ENCODE results near the gene MRPL40.

Gene MRPL40

DNA sequence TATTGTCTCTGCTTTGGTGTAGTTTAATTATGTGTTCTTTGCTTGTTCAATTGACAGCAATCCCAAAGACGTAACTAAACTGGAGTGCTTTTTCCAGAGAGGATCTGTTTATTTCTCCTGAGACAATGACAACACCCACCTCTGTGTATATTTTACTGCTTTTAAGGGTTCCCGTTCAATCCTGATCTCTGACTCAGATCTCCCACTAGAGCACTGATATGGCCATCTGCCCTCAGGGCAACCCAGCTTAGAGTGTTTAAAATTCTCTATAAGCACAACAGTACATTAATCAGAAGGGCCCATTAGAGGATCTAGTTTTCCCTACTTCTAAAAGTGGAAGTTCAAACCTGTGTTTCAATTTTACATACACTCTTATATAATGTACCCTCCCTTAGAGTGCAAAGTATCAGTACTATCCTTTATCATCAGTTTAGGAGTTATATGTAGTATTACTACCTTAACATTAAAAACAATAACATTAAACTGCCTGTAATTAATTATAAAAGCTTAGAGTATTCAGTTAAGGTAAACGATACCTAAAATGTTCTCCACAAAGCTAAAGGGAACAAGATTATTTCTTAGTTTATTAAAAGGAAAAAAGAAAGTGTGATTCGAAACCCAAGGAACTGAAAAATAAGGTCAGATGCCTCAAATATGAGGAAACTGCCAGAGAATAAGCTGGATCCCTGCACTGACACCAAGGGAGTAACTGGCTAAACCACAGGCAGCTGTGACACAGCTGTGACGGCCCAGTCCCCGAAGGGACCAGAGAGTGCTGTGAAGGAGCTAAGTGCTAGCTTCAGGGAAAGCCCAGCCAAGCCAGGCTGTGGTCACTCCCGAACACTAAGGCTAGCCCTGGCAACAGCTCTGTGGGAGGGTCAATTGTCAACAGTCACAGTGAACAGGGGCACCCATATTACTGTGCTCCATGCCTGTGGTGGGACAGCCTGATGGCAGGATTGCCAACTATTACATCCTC lies 31.4 kb downstream of the MRPL40 start:
- no peak for DNase-seq

- DNase-seq, result no peak
Measured at GRCh38 chr22:19464546-19464945, 32.2 kb downstream of the MRPL40 start.

GRCh38 chr22:19464975-19465374 lies 32.6 kb downstream of the MRPL40 start:
- no peak for DNase-seq

DNA sequence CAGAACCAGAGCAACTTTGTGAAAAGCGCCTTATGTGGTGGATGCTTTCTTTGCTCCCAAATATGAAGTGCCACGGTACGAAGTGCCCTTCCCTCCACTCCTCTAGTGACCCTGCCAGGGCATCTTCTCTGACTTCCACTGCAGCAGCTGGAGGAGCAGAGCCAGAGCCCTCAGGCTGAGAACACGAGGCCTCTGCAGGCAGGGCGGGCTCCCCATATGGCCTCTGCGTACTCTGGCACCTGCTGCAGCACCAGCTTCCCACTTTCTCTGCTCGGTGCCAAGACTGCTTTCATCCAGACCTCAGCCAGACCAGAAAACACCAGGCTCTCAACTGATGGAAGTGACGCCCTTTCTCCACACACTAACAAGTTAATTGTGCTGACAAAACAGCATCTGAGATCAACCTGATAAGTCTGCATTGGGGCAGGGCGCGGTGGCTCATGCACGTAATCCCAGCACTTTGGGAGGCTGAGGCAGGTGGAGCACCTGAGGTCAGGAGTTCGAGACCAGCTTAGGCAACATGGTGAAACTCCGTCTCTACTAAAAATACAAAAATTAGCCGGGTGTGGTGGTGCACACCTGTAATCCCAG lies 33.9 kb downstream of the MRPL40 start:
- DNase-seq, result no peak

DNA sequence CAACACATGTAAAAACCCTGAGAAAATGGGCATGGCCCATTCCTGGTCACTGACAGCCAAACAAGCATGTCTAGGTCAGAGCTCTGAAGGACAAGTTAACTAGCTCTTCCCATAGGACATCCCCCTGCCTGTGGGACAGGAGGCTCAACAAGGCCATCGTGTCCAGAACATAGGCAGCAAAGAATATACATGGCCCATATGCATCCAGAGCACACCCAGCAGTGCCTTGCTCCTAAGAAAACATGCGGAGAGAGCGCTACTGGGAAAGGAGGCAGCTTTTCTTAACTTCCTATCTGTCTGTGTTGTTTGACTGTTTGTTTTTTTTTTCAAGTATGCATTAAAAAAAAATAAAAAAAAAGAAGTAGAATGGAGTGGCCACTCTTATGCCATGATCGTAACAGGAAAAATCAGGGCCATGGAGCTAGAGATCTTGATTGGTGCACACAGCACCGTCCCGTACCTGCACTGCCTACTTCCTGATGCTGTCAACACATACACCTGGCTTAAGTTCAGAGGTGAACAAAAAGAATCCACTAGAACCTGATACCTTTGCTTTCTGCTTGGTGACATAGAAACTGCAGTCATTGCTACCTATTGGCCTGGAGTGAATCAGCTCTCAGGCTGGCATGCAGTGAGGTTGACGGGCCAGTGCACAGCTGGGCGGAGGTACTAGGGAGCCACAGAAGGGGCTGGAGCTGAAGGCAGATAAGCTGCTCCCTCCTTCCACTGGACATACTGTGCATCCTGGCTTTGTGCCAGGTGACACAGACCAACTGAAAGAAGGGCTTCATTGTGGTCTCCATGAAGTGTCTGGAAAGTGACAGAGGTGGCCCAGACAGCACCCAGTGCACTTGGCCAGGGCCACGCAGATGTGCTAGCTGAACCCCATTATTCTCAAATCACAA lies 34.8 kb downstream of the MRPL40 start:
- DNase-seq, result no peak

GRCh38 chr22:19467912-19468311 lies 35.6 kb downstream of the MRPL40 start:
- DNase-seq, result no peak

DNA sequence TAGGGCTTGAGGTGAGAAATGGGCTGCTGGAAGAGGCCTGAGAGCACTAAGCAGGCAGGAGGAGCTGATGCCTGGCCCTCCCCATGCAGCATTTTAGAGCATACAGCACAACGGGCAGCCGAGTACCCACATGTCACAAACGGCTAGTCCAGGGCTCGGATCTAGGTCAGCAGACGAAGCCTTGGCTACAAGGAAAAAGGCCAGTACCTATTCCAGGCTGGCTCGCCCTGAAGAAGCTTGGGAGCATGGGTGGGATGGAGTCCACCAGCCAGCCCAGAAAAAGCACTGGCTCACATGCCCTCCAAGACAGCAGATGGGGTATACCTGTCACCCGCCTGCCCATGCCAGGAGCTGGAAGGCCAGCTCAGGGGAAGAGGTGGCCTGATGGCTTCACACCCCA lies 37.1 kb downstream of the MRPL40 start:
- no peak for DNase-seq

GRCh38 chr22:19470010-19470409 lies 37.7 kb downstream of the MRPL40 start:
- no peak for DNase-seq

DNA sequence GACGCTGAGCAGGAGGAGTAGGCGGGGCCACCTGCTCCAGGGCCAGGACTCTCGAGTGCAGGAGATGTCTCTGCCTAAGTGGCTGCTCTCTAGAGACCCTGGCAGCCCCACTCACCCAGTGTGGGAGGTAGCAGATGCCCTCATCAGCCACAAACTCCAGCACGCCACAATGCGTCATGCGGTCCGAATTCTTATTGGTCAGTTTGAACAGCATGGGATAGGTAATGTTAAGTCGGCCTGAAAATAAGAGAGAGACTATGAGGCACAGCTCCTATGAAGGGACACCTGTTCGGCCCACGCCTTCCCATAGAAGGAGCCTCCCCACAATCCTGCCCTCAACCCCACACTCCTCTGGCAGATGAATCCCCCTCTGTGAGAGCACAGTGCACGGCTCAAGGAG lies 39.2 kb downstream of the MRPL40 start:
- DNase-seq, result no peak

GRCh38 chr22:19472233-19472632 lies 39.9 kb downstream of the MRPL40 start:
- no peak for DNase-seq

DNA sequence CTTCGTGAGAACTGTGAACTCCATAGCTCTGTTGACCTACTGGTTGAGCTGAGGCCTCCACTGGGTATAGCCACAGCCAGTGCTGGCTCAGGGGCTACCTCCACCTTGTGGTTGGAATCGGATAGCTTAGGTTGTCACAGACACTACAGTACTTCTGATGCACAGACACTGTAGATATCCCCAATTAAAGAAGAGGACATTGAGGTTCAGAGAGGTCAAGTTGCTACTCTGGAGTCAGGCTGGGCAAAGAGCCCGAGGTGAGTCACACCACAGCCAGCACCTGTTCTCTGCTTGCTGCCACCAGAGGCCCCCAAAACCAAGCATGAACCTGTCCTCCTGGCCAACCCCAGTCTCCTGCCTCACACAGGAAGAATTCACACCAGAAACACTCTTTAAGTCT lies 41.2 kb downstream of the MRPL40 start:
- no peak for DNase-seq

DNA sequence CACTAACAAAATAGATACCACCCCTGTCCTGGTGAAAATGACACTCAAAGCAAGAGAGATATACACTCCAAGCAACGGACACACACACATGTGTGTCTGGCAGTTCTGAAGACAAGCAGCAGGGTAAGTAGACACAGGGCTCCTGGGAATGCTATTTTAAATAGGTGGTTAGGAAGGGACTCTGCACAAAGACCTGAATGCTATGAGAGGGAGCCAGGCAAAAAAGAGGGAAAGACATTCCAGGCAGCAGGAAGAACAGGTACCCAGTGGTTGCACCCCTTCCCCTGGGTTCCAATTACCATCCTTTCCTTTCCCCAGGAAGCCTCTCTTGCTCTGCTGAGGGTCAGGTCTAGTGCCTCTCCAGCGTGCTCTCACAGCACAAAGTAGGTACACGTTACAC lies 43.7 kb downstream of the MRPL40 start:
- no peak for DNase-seq

DNA sequence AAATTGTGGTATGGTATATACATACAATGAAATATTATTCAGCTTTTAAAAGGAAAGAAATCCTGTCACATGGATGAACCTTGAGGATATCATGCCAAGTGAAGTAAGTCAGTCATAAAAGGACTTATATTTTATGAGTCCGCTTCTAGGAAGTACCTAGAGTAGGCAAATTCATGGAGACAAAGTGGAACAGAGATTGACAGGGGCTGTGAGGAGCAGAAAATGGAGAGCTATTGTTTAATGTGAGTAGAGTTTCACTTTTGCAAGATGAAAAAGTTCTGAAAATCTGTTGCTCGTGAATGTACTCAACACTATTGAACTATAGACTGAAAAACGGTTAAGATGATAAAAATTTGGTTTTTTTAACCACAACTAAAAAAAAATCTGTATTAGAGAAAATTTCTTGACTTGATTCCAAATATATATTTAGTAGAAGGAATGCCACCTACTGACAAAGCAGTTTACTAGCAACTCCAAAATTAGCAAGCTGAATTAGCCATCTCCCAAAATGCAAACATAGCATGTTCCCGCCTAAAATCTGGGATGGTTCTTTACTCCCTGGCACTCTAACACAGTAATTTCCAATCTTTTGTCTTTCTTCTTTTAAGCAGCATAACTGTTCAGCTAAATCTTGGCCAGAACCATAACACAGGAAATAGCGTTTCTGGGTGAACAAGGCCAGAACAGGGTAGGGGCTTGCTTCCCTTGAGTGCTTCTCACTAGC lies 45.1 kb downstream of the MRPL40 start:
- DNase-seq, result no peak

- DNase-seq, result no peak
Measured at GRCh38 chr22:19478045-19478900, 45.9 kb downstream of the MRPL40 start.

GRCh38 chr22:19478901-19479354 lies 46.6 kb downstream of the MRPL40 start, which contains the start of gene UFD1:
Gene UFD1, minus strand, starts transcription at chr22:19479193. Its CDS starts 108 bp downstream, at chr22:19479085.
- DNase-seq, result peak; percentile 44

DNA sequence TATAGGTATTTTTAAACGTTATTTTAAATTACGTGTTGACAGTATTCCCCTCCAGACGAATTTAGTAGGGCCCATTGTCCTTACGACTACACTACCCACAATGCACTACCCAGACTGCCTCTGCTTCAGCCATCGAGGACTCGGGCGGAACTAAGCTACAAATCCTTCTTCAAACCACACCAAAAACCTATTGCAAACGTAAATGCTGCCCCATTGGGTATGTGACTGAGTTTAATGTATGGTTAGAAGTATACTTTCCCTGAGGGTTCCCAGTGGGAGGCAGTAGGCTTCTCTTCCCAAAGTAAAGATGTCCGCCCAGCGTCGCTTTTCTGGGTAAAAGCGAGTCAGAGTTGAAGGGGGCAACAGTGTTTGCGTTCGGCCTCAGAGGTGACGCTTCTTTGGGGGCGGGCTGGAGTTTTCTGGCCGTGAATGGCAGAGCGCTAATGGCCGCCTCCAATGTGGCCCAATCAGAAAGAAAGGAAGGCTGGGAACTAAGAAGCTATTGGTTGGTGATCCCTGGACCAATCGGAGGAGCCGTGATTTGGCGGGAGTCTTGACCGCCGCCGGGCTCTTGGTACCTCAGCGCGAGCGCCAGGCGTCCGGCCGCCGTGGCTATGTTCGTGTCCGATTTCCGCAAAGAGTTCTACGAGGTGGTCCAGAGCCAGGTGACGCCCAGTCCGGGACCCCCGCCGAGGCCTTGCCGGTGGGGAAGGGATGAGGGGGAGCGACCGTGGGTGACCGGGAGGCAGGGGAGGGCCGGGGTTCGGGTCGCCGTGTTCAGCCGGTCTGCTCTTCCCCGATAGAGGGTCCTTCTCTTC lies 47.2 kb downstream of the MRPL40 start, which contains the start of gene CDC45:
Gene CDC45, plus strand, starts transcription at position 566 of the 818 bp plus-strand sequence. Its CDS starts 49 bp downstream, at position 615.
- DNase-seq, result peak; percentile 60

- no peak for DNase-seq
Measured at GRCh38 chr22:19480173-19480568, 47.8 kb downstream of the MRPL40 start.

GRCh38 chr22:19480789-19481188 lies 48.4 kb downstream of the MRPL40 start:
- DNase-seq, result no peak

DNA sequence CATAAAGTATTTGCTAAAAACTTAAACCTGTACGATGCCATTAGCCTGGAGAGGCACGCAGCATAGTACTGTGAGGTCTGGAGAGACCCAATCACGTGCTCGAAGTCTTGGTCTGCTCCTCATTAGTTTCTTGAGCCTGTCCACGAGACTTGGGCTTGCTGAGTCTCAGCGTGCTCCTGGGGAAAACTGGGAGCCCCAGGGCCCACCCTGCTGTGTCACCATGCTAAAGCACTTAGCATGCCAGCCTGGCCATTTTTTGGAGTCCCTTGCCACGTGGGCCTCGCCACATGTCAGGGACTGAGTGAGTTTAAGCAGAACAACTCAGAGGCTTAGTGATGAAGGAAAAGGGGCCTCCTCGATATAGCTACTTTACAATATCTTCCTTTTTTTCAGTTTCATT lies 50.0 kb downstream of the MRPL40 start:
- DNase-seq, result no peak
